ENCODE measurements around the gene SIRT3. TPM values are rescaled to one million over a fixed set of nuclear protein-coding genes. Genes with fewer than 3 reads are reported as not detected.

Gene SIRT3
- total RNA-seq, 1 donor from 2014 or later = 18.5 TPM

DNA sequence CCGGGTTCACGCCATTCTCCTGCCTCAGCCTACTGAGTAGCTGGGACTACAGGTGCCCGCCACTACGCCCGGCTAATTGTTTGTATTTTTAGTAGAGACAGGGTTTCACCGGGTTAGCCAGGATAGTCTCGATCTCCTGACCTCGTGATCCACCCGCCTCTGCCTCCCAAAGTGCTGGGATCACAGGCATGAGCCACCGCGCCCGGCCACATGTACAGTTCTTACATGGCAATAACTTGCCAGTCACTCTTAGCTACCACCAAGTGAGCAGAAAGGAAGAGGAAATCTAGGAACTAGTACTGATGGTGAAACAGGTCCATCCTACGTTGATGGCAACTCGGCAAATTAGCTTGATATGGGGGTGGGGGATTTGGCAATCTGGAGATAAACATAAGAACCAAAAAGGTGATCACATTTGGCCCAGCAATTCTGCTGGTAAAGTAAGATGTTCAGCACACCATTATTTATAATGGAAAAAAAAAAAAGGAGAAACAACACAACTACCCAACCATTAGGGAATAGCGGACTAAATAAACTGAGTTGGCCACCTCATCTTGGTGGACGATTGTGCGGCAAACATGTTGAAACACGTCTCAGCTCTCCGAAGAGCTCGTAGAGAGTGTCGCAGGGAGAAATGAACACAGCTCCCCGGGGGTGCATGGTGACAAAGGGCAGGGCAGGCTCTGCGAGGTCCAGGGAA is 47.4 kb upstream of the SIRT3 start:
- TF ChIP-seq, protein P1, sequence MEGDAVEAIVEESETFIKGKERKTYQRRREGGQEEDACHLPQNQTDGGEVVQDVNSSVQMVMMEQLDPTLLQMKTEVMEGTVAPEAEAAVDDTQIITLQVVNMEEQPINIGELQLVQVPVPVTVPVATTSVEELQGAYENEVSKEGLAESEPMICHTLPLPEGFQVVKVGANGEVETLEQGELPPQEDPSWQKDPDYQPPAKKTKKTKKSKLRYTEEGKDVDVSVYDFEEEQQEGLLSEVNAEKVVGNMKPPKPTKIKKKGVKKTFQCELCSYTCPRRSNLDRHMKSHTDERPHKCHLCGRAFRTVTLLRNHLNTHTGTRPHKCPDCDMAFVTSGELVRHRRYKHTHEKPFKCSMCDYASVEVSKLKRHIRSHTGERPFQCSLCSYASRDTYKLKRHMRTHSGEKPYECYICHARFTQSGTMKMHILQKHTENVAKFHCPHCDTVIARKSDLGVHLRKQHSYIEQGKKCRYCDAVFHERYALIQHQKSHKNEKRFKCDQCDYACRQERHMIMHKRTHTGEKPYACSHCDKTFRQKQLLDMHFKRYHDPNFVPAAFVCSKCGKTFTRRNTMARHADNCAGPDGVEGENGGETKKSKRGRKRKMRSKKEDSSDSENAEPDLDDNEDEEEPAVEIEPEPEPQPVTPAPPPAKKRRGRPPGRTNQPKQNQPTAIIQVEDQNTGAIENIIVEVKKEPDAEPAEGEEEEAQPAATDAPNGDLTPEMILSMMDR (IDR thresholded peaks at IDR 0.05) = no peak
- Mint-ChIP-seq H3K27me3 (ENCODE audit: low read depth) (peaks cover 5% of the 10 kb centered on the region), H3K36me3 (ENCODE audit: low read depth) (no peaks in the 10 kb centered on the region), H3K4me3 (ENCODE audit: unreplicated experiment) (no peak overlapping the region), H3K27ac (ENCODE audit: unreplicated experiment) (no peak overlapping the region), H3K9me3 (ENCODE audit: low read depth) (no peaks in the 10 kb centered on the region), H3K4me1 (ENCODE audit: low read depth) (peaks cover 7% of the 10 kb centered on the region)
- DNase-seq (ENCODE audit: low spot score) = no peak

DNA sequence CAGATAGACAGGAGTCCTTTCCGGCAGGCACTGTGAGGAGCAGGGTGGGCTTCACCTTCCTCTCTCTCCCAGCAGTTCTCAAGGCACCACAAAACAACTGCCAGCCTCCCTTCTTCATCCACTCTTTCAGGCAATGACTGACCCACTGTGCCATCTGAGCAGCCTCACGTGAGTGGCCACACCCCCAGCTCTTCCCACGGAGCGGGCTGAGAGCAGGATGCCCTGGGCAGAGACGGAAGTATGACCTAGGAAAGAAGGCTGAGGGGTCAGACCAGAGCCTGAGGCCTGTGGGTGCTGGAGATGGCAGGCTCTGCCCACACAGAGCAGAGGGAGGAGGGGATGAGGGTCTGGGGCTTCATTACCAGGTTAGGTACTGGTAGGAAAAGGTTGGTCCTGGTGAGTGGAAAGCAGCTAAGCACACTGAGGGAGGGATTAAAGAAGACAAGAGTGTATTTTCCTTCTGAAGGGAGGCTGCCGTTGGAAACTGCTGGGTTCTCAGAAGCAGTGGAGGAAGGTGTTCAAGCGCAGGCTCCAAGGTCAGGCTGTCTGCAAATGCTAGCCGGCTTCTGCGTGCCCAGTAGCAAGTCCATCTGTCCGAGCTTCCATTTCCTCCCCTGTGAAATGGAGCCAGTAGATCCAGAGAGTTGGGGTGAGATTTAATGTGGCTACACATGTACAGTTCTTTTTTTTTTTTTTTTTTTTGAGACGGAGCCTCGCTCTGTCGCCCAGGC is 46.7 kb upstream of the SIRT3 start:
- Mint-ChIP-seq H3K27me3 (ENCODE audit: low read depth) (peaks cover 5% of the 10 kb centered on the region), H3K4me1 (ENCODE audit: low read depth) (peaks cover under 1% of the 10 kb centered on the region), H3K27ac (ENCODE audit: unreplicated experiment) (no peak overlapping the region), H3K9me3 (ENCODE audit: low read depth) (no peaks in the 10 kb centered on the region), H3K4me3 (ENCODE audit: unreplicated experiment) (no peak overlapping the region), H3K36me3 (ENCODE audit: low read depth) (no peaks in the 10 kb centered on the region)
- DNase-seq (ENCODE audit: low spot score) = peak; percentile 61
- TF ChIP-seq, protein P1 (IDR thresholded peaks at IDR 0.05) = no peak

DNA sequence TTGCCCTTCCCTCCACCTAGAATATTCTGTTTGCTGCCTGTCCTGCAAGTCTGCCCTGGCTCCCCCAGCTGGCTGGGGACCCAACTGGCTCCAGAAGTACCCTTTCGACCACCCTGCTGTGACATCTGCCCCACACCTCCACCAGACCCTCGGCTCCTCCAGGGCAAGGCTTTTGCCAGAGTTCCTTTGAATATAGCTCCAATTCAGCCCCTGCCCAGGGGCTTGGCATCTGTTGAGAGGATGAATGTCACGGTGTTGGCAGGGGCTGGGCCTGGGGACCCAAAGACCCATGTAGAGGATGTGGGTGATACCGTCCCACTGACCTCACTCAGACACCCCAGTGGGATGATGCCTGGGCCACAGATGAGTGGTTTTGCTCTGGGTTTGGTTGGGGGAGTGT is 46.0 kb upstream of the SIRT3 start:
- H3K27me3 Mint-ChIP-seq (ENCODE audit: low read depth) = peaks cover 7% of the 10 kb centered on the region
- no peaks in the 10 kb centered on the region for H3K36me3 Mint-ChIP-seq (ENCODE audit: low read depth)
- H3K9me3 Mint-ChIP-seq (ENCODE audit: low read depth) = no peaks in the 10 kb centered on the region
- no peak overlapping the region for H3K27ac Mint-ChIP-seq (ENCODE audit: unreplicated experiment)
- peak; percentile 69 for DNase-seq (ENCODE audit: low spot score)
- TF ChIP-seq, protein P1 (IDR thresholded peaks at IDR 0.05) = no peak
- H3K4me3 Mint-ChIP-seq (ENCODE audit: unreplicated experiment) = no peak overlapping the region
- H3K4me1 Mint-ChIP-seq (ENCODE audit: low read depth) = no peaks in the 10 kb centered on the region

DNA sequence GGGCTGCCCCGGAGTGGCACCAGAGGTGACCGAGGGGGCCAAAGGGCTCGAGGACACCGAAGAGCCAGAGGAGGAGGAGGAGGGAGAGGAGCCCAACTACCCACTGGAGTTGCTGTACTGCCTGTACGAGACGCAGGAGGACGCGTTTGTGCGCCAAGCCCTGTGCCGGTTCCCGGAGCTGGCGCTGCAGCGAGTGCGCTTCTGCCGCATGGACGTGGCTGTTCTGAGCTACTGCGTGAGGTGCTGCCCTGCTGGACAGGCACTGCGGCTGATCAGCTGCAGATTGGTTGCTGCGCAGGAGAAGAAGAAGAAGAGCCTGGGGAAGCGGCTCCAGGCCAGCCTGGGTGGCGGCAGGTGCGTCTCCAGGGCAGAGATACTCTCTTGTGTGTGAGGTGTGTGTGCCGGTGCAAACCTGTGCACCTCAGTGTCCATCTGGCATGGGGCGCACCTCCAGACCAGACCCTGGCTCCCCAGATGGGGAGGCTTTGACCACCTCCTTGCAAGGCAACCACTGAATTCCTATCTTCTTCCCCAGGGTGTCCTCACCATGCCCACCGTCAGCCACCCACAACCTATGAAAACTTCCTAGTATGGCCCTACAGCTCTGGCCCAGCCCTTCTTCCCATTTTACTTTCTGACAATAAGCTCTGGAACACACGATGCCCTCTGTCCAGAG is 45.5 kb upstream of the SIRT3 start:
- H3K36me3 Mint-ChIP-seq (ENCODE audit: low read depth) = peaks cover under 1% of the 10 kb centered on the region
- H3K4me3 Mint-ChIP-seq (ENCODE audit: unreplicated experiment) = no peak overlapping the region
- H3K27ac Mint-ChIP-seq (ENCODE audit: unreplicated experiment) = no peak overlapping the region
- no peaks in the 10 kb centered on the region for H3K9me3 Mint-ChIP-seq (ENCODE audit: low read depth)
- TF ChIP-seq, protein P1 (IDR thresholded peaks at IDR 0.05) = no peak
- no peaks in the 10 kb centered on the region for H3K4me1 Mint-ChIP-seq (ENCODE audit: low read depth)
- peak; percentile 90 for DNase-seq (ENCODE audit: low spot score)
- H3K27me3 Mint-ChIP-seq (ENCODE audit: low read depth) = peaks cover 7% of the 10 kb centered on the region
